HG02943 (cell line): ENCODE measurements around the gene MTMR3.
"Not testable (repeated sequence)": the region's sequence is repeated elsewhere in the genome, so short reads cannot be mapped to it uniquely, and the experiment has no call there.

Experiments used
- ATAC-seq: cut with Tn5 transposase; IDR thresholded peaks from one replicate; pipeline ENCODE4 v1.9.1; 2021; ENCODE audit warnings: mild to moderate bottlenecking, low read depth, moderate library complexity; ENCODE audit not compliant: unreplicated experiment

Gene MTMR3

DNA sequence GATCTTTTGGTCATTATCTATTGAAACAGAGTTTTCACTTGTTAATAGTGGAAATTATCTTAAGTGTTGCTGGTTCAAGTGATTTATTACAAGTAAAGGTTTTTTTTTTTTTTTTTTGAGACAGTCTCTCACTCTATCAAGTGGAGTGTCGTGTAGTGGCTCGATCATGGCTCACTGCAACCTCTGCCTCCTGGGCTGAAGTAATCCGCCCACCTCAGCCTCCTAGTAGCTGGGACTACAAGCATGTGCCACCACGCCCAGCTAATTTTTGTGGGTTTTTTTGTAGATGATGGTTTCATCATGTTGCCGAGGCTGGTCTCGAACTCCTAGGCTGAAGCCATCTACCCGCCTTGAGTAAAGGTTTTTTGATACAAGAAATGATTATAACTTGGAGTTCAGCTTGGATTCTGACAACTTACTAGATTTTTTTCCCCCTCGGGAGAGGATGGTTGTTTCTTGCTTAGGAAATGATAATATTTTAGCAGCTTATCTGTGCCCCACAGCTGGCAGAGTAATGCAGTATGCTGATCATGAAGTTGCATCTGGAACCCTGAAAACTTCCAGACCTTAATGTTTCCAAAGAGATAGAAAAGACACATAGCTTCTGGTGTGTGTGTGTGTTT, 68.9 kb downstream of the MTMR3 start:
- no peak for ATAC-seq

GRCh38 chr22:29954203-29954855, 71.4 kb downstream of the MTMR3 start:
- ATAC-seq, result no peak

DNA sequence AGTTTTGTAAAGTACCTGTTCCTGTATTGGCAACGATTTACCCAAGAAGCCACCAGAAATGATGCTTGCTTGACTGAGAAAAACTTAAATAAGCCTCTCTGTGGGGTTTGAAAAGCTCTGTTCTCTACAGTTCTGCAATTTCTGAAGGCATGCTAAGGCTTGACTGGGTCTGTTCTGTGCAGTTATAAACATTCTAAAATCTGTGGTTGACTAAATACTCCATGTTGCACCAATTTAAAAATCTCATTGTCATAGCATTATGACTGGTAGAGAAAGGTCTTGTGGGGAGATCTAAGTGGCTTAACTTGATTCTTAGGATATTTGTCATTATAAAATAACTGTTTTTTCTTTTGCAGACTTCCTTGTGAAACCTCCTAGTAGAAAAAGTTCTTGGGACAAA, 73.7 kb downstream of the MTMR3 start:
- no peak for ATAC-seq

DNA sequence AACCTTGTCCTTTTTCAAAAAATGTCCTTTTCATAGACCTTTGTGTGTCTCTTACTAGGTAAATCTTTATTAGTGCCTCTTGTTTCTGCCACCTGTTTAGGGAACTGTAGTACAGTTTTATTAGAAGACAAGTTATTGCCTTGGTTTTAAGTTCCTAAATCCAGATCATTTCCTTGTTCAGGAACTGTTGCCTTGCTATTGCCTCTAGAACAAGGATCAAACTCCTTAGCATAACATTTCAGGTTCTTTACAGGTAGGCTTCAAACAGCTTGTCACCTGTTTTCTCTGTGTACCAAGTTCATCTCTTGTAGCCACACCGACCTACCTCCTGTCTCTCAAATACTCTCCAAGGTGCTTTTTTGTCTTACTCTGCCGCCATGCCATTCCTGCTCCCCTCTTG, 75.2 kb downstream of the MTMR3 start:
- no peak for ATAC-seq

GRCh38 chr22:29964776-29965175, 81.8 kb downstream of the MTMR3 start:
- no peak for ATAC-seq

- no peak for ATAC-seq
These were observed 84.5 kb downstream of the MTMR3 start for GRCh38 chr22:29967461-29967860.

DNA sequence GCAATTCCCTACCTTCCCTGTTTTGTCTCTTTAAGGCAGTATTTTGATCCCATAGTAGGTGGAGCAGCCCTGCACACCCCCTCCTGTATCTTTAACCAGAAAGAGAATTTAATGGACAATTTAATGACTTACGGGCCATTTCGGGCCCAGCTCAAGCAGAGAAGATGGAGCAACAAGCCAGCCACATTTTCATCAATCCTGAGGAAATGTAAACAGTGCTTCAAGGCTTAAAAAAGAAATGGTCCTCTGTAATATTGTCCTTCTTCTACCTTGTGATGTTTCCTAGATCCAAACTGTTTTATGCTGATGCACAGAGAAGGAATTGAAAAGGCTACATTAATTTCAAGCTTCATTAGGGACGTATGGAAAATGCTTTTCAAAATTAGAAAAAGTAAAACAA, 88.6 kb downstream of the MTMR3 start:
- ATAC-seq, result no peak

- no peak for ATAC-seq
These were observed 89.1 kb downstream of the MTMR3 start for GRCh38 chr22:29972121-29972520.

GRCh38 chr22:29973269-29973668, 90.3 kb downstream of the MTMR3 start:
- no peak for ATAC-seq

GRCh38 chr22:29973680-29974079, 90.7 kb downstream of the MTMR3 start:
- not testable (repeated sequence) for ATAC-seq

DNA sequence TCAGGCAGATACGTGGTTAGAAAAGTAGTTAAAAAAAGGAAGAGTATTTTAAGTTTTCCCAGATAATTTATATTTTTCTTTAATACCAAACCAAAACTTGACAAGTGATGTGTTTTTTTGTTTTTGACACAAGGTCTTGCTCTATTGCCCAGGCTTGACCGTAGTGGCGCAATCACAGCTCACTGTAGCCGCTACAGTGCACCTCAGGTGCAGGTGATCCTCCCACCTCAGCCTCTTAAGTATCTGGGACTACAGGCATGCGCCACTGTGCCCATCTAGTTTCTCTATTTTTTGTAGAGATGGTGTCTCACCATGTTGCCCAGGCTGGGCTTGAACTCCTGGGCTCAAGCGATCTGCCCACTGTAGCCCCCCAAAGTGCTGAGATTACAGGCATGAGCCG, 92.5 kb downstream of the MTMR3 start:
- no peak for ATAC-seq

- ATAC-seq, result no peak
These were observed 94.1 kb downstream of the MTMR3 start for GRCh38 chr22:29977107-29977506.

GRCh38 chr22:29979777-29980321, 96.9 kb downstream of the MTMR3 start:
- peak; percentile 79 for ATAC-seq

- ATAC-seq, result no peak
These were observed 100.4 kb downstream of the MTMR3 start for GRCh38 chr22:29983296-29983917.

GRCh38 chr22:29985912-29986311, 102.9 kb downstream of the MTMR3 start:
- no peak for ATAC-seq

DNA sequence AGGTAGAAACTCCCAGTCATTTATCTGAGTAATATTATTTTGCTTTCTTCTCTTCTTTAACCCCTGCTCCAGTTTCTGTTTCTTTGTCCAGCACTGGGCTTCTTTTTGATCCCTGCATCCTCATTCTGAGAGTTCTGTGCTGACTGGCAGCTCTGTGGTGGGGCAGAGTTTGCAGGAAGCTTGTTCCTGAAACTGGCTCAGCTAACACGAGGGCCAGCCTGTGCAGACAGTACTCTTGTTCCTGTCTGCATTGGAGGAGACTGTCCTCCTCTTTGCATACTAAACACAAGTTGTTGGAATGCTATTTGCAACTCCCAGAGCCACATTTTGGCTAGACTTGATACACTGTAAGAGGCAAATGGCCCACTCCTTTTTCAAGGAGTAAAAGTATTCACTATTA, 104.2 kb downstream of the MTMR3 start:
- ATAC-seq, result no peak

DNA sequence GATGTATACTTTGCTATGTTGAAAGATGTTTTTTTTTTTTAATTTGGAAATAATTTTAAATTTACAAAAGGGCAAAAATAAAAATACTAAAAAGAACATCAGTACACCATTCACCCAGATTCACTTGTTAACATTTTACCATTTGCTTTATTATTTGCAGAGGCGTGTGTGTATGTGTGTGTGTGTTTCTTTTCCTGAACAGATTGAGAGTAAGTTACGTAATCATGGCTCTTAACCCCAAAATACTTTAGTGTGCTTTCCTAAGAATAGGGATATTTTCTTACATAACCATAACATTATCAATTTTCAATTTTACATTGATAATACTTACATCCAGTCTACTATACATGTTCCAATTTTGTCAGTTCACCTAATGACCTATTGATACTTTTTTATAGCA, 105.7 kb downstream of the MTMR3 start:
- ATAC-seq, result no peak

DNA sequence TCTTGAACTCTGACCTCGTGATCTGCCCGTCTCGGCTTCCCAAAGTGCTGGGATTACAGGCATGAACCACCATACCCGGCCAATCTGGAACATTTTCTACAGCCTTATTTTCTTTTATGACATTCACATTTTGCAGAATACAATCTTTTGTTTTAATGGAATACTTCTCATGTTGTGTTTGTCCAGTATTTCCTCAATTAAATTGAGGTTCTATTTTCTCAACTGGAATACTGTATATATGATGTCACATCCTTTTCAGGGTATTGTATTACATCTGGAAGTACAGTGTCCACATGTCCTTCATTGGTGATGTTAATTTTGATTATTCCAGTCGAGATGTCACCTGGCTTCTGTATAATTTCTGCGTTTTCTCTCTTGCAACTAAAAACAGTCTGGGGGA, 106.5 kb downstream of the MTMR3 start:
- ATAC-seq, result no peak

GRCh38 chr22:29992341-29993275, 109.6 kb downstream of the MTMR3 start:
- ATAC-seq, result no peak

- ATAC-seq, result no peak
These were observed 111.2 kb downstream of the MTMR3 start for GRCh38 chr22:29994027-29994715.
